Effector CD8-positive, alpha-beta T cell (primary cell): ENCODE results near the gene KIAA0753.

Source experiments
- DNase-seq: peaks from one replicate; lab custom pipeline; 2025; lab: John Stamatoyannopoulos, UW
- total RNA-seq, 4 experiments: gene quantifications; one replicate each; lab custom pipeline; 2026; lab: John Stamatoyannopoulos, UW

Gene KIAA0753
- total RNA-seq, result 21.8 to 32.3 (median 27.1) reads per million in 4 experiments

GRCh38 chr17:6640536-6641246, at the start of gene KIAA0753, which contains the start of gene TXNDC17:
Gene KIAA0753 (minus strand): TSS chr17:6640711. CDS start chr17:6635103, 5,608 bp downstream.
Gene TXNDC17 (plus strand): TSS chr17:6641060. CDS start chr17:6641083, 23 bp downstream.
- peak; percentile 71 for DNase-seq

GRCh38 chr17:6688944-6689343, 48.4 kb upstream of the KIAA0753 start:
- no peak for DNase-seq

GRCh38 chr17:6686026-6686425, 45.5 kb upstream of the KIAA0753 start:
- no peak for DNase-seq

GRCh38 chr17:6684881-6685767, 44.6 kb upstream of the KIAA0753 start:
- DNase-seq, result no peak

- no peak for DNase-seq
These were observed 43.9 kb upstream of the KIAA0753 start for GRCh38 chr17:6684460-6684783.

- DNase-seq, result no peak
These were observed 43.4 kb upstream of the KIAA0753 start for GRCh38 chr17:6683730-6684459.

- no peak for DNase-seq
These were observed 42.7 kb upstream of the KIAA0753 start for GRCh38 chr17:6683081-6683684.

- no peak for DNase-seq
These were observed 41.8 kb upstream of the KIAA0753 start for GRCh38 chr17:6682339-6682738.

GRCh38 chr17:6681671-6682070, 41.2 kb upstream of the KIAA0753 start:
- no peak for DNase-seq

GRCh38 chr17:6681176-6681575, 40.7 kb upstream of the KIAA0753 start:
- DNase-seq, result no peak

GRCh38 chr17:6679241-6679640, 38.7 kb upstream of the KIAA0753 start:
- no peak for DNase-seq

- no peak for DNase-seq
These were observed 37.4 kb upstream of the KIAA0753 start for GRCh38 chr17:6677946-6678345.

- no peak for DNase-seq
These were observed 36.8 kb upstream of the KIAA0753 start for GRCh38 chr17:6677158-6677831.

- no peak for DNase-seq
These were observed 36.3 kb upstream of the KIAA0753 start for GRCh38 chr17:6676802-6677157.

- DNase-seq, result no peak
These were observed 34.8 kb upstream of the KIAA0753 start for GRCh38 chr17:6675201-6675825.

- DNase-seq, result no peak
These were observed 34.1 kb upstream of the KIAA0753 start for GRCh38 chr17:6674586-6674985.

GRCh38 chr17:6671431-6671830, 30.9 kb upstream of the KIAA0753 start:
- no peak for DNase-seq

- no peak for DNase-seq
These were observed 30.5 kb upstream of the KIAA0753 start for GRCh38 chr17:6670999-6671398.

- DNase-seq, result no peak
These were observed 30.1 kb upstream of the KIAA0753 start for GRCh38 chr17:6670571-6670970.

GRCh38 chr17:6669479-6670212, 29.1 kb upstream of the KIAA0753 start:
- DNase-seq, result no peak
